HG03469 (cell line): Measurements from ENCODE around the gene NXPH3.

Experiments used
- ATAC-seq: cut with Tn5 transposase; IDR thresholded peaks from one replicate; pipeline ENCODE4 v1.9.1; 2021; ENCODE audit warnings: mild to moderate bottlenecking, moderate library complexity, moderate number of reproducible peaks; ENCODE audit not compliant: unreplicated experiment

Gene NXPH3

GRCh38 chr17:49574945-49575678 is 559 bp upstream of the NXPH3 start:
- ATAC-seq = no peak

GRCh38 chr17:49576088-49576916 is 631 bp downstream of the NXPH3 start:
- ATAC-seq = no peak

- no peak for ATAC-seq
Measured at GRCh38 chr17:49576917-49577649, 1.4 kb downstream of the NXPH3 start.

- no peak for ATAC-seq
Measured at GRCh38 chr17:49577650-49577934, 1.9 kb downstream of the NXPH3 start.

GRCh38 chr17:49577963-49578362 is 2.3 kb downstream of the NXPH3 start:
- ATAC-seq = no peak

- no peak for ATAC-seq
Measured at GRCh38 chr17:49578414-49578813, 2.7 kb downstream of the NXPH3 start.

- ATAC-seq = no peak
Measured at GRCh38 chr17:49578952-49579500, 3.4 kb downstream of the NXPH3 start.

- ATAC-seq = no peak
Measured at GRCh38 chr17:49579522-49579921, 3.9 kb downstream of the NXPH3 start.

GRCh38 chr17:49580055-49580721 is 4.5 kb downstream of the NXPH3 start:
- no peak for ATAC-seq

- no peak for ATAC-seq
Measured at GRCh38 chr17:49580981-49581647, 5.4 kb downstream of the NXPH3 start.

- no peak for ATAC-seq
Measured at GRCh38 chr17:49581648-49581998, 6.0 kb downstream of the NXPH3 start.

GRCh38 chr17:49582055-49582722 is 6.5 kb downstream of the NXPH3 start:
- no peak for ATAC-seq

GRCh38 chr17:49582789-49583188 is 7.1 kb downstream of the NXPH3 start:
- ATAC-seq = no peak

- no peak for ATAC-seq
Measured at GRCh38 chr17:49583226-49583625, 7.6 kb downstream of the NXPH3 start.

GRCh38 chr17:49583889-49584288 is 8.2 kb downstream of the NXPH3 start:
- ATAC-seq = no peak

- ATAC-seq = no peak
Measured at GRCh38 chr17:49585422-49586027, 9.9 kb downstream of the NXPH3 start.

- no peak for ATAC-seq
Measured at GRCh38 chr17:49587366-49588073, 11.8 kb downstream of the NXPH3 start.

GRCh38 chr17:49588312-49588711 is 12.6 kb downstream of the NXPH3 start:
- no peak for ATAC-seq
